ENCODE results near the gene MET. TPM values are rescaled to one million over a fixed set of nuclear protein-coding genes. Genes with fewer than 3 reads are reported as not detected.

The MET gene
- 100 to 1,000 TPM in 1 of 6 donors, 10 to 100 TPM in 5; 32.4 to 114 (median 82.2) TPM for total RNA-seq

DNA sequence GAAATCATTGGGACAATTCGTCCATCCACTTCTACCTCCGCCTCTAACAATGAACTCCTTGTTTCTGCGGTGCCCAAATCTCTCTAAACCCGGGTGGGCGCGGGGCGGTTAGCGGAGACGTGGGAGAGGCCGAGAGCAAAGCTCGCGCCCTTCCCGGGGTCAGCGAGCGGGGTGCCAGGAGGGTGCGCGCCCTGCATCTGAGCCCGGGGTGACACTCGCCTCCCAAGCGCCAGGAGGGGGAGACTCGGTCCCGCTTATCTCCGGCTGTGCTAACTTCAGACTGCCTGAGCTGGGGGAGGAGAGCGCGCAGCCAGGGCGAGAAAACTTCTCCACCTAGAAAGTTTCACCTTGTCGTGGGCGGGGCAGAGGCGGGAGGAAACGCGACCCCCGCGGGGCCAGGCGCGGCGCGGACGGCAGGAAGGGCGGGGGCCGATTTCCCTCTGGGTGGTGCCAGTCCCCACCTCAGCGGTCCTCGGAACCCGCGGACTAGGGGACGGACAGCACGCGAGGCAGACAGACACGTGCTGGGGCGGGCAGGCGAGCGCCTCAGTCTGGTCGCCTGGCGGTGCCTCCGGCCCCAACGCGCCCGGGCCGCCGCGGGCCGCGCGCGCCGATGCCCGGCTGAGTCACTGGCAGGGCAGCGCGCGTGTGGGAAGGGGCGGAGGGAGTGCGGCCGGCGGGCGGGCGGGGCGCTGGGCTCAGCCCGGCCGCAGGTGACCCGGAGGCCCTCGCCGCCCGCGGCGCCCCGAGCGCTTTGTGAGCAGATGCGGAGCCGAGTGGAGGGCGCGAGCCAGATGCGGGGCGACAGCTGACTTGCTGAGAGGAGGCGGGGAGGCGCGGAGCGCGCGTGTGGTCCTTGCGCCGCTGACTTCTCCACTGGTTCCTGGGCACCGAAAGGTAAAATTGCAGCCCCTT lies at the start of gene MET:
TSS of gene MET (plus strand) at position 516 of the 915 bp plus-strand sequence. CDS start 26,889 bp downstream, outside the sequence.
- peak within 1 kb of the TSS; percentile 27 to 63 (median 50) for H3K4me3 ChIP-seq

GRCh38 chr7:116626886-116627285 lies 45.1 kb upstream of the MET start:
- no peaks in the 10 kb centered on the region for H3K4me1 ChIP-seq
- no peaks in the 10 kb centered on the region for H3K9me3 ChIP-seq
- no peak overlapping the region for H3K27ac ChIP-seq
- WGBS, 2 donors, result 86 to 92% methylated on average over 8 of the region's 8 CpGs
- no peaks in the 10 kb centered on the region for H3K27me3 ChIP-seq
- no peak for DNase-seq
- no peak for ATAC-seq (ENCODE audit: low FRiP score in 2 of 2)
- H3K36me3 ChIP-seq, result no peaks in the 10 kb centered on the region
- TF ChIP-seq CTCF (IDR thresholded peaks at IDR 0.05) (no peak), EP300 (IDR thresholded peaks at IDR 0.05) (no peak), POLR2AphosphoS5 (IDR thresholded peaks at IDR 0.05) (no peak), POLR2A (IDR thresholded peaks at IDR 0.05) (no peak)
- H3K4me3 ChIP-seq, result no peak overlapping the region

More for the DNA sequence above, at the start of gene MET:
- DNase-seq (peak; percentile 87 to 94), ATAC-seq (ENCODE audit: low FRiP score in 2 of 2) (peak; percentile 94 to 95)
- H3K27me3 ChIP-seq, result no peaks in the 10 kb centered on the region
- H3K4me1 ChIP-seq, result peaks cover 0 to 15% (median 8%) of the 10 kb centered on the region in 4 donors
- WGBS, 2 donors, result 1% methylated on average over 13 to 61 of the region's 101 CpGs
- H3K36me3 ChIP-seq, result no peaks in the 10 kb centered on the region
- TF ChIP-seq POLR2AphosphoS5 (IDR thresholded peaks at IDR 0.05), result peak in 1 of 2 donors; percentile 42
- no peak for TF ChIP-seq EP300 (IDR thresholded peaks at IDR 0.05)
- peak; percentile 34 to 79 (median 63) for TF ChIP-seq CTCF (IDR thresholded peaks at IDR 0.05)
- TF ChIP-seq POLR2A (IDR thresholded peaks at IDR 0.05), result peak in 1 of 4 donors; percentile 70
- H3K9me3 ChIP-seq, result no peaks in the 10 kb centered on the region
- peak within 1 kb of the TSS; percentile 70 to 84 (median 72) for H3K27ac ChIP-seq

GRCh38 chr7:116629051-116629463 lies 42.9 kb upstream of the MET start:
- no peaks in the 10 kb centered on the region for H3K9me3 ChIP-seq
- no peak overlapping the region for H3K4me3 ChIP-seq
- ATAC-seq (ENCODE audit: low FRiP score in 2 of 2) (no peak), DNase-seq (peak in 1 of 2 donors; percentile 54)
- peak overlapping the region in 2 of 4 donors; percentile 22 to 27 for H3K27ac ChIP-seq
- H3K4me1 ChIP-seq, result no peaks in the 10 kb centered on the region
- H3K36me3 ChIP-seq, result no peaks in the 10 kb centered on the region
- TF ChIP-seq POLR2A (IDR thresholded peaks at IDR 0.05) (no peak), POLR2AphosphoS5 (IDR thresholded peaks at IDR 0.05) (no peak), CTCF (IDR thresholded peaks at IDR 0.05) (no peak), EP300 (IDR thresholded peaks at IDR 0.05) (no peak)
- WGBS, 2 donors, result 30 to 40% methylated on average over 3 of the region's 3 CpGs
- no peaks in the 10 kb centered on the region for H3K27me3 ChIP-seq

DNA sequence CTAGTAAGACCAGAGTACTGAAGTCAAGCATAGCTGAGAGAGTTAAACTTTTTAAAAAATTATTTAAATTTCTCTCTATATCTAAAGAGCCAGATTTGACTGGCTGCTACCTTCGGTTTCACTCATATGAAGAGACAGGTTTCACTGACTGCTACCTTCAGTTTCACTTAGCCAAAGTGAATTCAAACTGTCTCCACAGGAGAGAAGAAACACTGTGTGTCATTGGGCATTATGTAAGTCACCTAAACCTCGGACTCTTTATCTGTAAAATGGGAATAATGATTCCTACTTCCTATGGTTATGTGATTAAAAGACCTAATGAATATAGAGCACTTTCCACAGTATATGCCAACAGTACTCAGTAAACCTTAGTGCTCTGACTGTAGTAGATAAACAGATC lies 41.6 kb upstream of the MET start:
- Histone ChIP-seq H3K4me1 (no peaks in the 10 kb centered on the region), H3K27me3 (no peaks in the 10 kb centered on the region), H3K27ac (no peak overlapping the region), H3K4me3 (no peak overlapping the region), H3K9me3 (no peaks in the 10 kb centered on the region), H3K36me3 (no peaks in the 10 kb centered on the region)
- WGBS, 2 donors, result 68 to 75% methylated on average over 2 of the region's 2 CpGs
- ATAC-seq (ENCODE audit: low FRiP score in 2 of 2) (no peak), DNase-seq (no peak)
- TF ChIP-seq CTCF (IDR thresholded peaks at IDR 0.05), result no peak
- no peak for TF ChIP-seq POLR2AphosphoS5 (IDR thresholded peaks at IDR 0.05)
